Right forelimb (tissue), 1 donor: ENCODE data around the gene TMEM178B.
"Not testable (repeated sequence)": the region's sequence is repeated elsewhere in the genome, so short reads cannot be mapped to it uniquely, and the experiment has no call there.

Experiments used
- DNase-seq: peaks from one replicate; pipeline ENCODE4 v3.0.0-alpha.2; 2018

The TMEM178B gene

DNA sequence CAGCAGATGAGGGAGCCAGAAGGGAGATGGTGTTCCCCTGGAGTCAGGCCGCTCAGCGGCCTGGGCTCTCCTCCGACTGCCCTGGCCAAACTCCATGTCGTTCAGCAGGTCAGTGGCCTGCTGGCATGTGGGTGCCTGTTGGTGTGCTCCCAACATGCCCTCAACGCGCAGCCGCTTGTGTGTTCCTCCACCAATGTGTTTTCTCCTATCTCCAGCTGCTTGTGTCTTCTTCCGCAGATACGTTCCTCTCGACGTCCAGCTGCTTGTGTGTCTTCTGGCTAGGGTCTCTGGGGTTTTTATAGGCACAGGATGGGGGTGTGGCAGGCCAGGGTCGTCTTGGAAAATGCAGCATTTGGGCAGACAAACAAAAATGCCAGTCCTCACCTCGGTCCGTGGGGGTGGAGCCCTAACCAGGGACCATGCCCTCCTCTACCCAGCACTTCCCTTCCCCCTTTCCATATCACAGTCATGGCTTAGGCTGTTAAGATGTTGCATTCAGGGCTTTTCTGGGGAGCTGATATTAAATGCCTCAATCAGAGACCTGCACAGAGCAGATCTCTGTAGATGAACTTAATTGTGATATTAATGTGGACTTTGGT lies 111.6 kb downstream of the TMEM178B start:
- no peak for DNase-seq

DNA sequence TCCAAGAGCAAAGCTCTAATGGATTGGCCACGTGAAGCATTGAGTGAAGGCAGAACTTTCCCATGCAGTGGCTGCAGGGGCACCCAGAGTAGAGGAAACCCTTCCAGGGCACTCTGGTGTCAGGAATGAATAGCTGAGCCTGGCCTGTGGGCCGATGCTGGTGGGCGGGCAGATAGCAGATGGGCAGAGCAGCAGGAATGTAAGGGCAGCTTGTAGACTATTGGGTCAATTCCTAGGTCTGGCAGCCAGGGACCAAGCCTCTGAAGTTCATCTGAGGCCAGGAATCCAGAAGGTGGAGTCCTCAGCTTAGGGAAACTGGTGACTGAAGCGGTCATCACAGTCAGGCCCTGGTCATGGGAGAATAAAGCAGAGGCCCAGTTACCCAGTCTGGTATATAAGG lies 115.4 kb downstream of the TMEM178B start:
- no peak for DNase-seq

DNA sequence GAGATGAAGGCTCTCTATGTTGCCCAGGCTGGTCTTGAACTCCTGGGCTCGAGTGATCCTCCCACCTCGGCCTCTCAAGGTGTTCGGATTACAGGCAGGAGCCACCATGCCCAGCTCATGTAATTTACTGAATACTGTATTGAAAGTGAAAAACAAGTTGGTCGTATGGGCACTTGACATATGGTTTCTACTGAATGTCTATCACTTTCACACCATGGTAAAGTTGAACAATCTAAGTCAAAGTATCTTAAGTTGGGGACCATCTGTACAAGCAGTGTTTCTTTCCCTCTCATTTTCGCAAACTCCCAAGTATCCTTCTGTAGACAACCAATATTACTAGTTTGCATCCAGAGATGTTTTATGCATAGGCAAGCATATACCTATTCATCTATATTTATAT lies 116.6 kb downstream of the TMEM178B start:
- DNase-seq, result no peak

- no peak for DNase-seq
Measured at GRCh38 chr7:141191277-141191676, 117.4 kb downstream of the TMEM178B start.

- DNase-seq, result no peak
Measured at GRCh38 chr7:141193066-141193465, 119.2 kb downstream of the TMEM178B start.

DNA sequence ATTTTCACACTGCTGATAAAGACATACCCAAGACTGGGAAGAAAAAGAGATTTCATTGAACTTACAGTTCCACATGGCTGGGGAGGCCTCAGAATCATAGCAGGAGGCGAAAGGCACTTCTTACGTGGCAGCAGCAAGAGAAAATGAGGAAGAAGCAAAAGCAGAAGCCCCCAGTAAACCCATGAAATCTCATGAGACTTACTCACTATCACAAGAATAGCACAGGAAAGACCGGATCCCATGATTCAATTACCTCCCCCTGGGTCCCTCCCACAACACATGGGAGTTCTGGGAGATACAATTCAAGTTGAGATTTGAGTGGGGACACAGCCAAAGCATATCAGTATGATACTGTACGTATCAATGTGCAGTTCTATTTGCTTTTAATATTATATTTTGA lies 121.9 kb downstream of the TMEM178B start:
- DNase-seq, result not testable (repeated sequence)

DNA sequence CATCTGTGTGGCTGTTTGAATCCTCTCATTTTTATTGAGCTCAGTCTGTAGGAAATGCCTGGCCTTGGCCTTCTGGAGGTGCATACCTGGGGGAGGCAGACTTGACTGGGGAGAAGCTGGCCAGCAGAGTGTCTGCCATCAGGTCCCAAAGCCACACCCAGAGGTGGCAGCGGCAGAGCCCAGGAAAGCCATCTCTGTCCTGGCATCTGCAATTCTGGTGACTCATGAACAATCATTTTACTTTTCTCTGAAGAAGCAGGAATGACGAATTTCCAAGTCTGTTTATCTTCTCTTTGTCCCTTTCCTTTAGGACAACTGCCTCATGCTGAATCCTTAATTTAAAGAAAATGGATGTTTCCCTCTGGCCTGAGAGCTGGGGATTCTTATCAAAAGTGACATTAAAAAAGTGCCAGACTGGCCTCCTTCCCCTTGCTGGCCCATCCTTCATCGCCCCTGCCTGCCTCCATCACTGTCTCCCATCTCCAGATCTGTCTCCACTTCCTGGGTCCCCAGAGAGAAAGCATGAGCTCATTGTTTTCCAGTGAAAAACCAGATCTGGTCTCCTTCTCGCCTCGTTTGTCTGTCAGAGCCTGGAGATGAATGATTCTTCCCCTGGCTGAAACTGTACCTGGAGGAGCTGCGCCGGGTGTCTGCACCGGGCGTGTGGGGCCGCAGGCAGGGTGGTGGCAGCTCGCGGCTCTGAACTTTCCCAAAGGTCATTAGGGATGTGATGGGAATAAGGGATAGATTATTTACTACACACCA lies 124.5 kb downstream of the TMEM178B start:
- no peak for DNase-seq

DNA sequence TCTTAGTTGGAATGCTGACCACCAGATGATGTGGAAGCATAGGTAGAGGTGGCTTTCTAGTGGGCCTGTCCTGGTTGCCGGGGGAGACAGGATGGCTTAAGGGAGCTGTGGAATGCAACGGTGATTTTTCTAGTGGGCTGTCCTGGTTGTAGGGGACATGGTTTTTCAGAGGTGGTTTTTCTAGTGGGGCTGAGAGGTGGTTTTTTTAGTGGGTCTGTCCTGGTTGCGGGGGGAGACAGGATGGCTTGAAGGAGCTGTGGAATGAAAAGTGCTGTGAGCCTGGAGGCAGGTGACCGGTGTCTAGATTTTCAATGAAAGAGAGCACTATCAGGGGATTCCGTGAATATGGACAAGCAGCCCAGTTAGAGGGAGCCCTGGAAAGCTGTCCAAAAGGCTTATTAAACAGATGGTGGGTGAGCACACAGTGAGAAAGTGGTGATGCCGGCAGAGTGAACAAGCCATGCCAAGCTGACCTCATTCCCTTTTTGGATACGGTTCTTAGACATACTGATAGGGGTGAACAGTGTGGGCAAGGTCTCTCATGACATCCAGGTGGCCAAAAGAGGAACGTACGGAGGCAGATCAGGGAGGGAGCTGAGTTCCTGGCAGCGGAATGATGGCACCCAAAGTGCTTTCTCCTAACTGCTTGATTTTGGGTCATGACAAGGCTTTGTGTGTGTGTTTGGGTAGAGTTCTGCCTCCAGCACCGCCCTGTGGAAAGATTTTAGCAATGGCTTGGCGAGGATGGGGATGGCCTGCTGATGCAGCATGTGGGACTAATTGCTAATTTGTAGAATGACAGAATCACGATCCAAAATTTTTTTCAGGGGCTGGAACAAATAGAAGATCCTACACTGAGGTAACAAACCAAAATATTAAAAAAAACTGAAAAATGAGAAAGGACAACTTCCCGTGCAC lies 126.6 kb downstream of the TMEM178B start:
- DNase-seq, result no peak

- no peak for DNase-seq
Measured at GRCh38 chr7:141201145-141201885, 127.5 kb downstream of the TMEM178B start.

DNA sequence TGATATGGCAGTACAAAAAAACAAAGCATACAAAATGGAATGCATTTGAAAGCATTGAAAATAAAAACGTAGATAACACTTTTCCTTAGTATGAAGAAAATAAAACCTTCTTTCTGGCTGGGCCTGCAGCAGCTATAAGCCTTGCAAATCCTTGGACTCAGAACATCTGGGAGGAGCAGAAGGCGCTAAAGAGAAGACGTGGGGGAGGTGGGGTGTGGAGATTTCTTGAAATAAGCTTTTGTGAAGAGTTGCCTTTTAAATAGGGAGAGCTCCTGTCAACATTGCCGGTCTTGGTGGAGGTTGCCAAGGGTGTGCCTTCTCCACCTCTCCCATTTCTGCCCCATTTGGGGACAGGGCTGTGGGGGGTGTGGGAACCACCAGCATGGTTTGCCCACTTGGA lies 128.7 kb downstream of the TMEM178B start:
- DNase-seq, result no peak

GRCh38 chr7:141203177-141203576 lies 129.3 kb downstream of the TMEM178B start:
- DNase-seq, result no peak

- DNase-seq, result no peak
Measured at GRCh38 chr7:141203586-141203985, 129.7 kb downstream of the TMEM178B start.

DNA sequence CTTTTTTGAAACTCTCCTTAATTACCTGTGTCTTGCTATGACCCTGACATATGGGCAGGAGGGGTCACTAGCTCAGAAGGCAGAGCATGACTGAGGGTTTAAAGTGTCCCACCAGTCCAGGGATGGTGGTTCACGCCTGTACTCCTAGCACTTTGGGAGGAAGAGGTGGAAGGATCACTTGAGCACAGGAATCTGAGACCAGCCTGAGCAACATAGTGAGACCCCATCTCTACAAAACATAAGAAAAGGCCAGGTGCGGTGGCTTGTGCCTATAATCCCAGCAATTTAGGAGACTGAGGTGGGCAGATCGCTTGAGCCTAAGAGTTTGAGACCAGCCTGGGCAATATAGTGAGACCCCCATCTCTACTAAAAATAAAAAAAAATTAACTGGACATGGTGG lies 133.8 kb downstream of the TMEM178B start:
- no peak for DNase-seq

DNA sequence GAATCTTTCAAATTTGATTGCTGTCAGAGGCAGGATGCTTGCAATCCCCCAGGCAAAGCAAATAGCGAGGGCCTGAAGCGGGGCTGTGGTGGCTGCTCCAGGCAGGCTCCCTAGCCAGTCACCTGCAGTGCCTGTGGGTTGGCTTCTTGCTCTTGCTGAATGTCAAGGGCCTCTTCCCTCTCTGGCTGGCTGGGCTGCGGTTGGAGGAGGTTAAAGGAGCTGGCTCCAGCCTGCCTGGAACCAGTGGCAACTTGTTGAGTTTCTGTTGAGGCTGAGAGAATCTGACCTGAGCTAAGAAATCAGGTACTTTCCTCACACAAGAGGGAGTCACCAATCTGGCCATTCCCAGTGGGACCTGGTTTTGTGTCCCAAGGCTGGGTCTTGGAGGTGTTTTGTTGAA lies 134.7 kb downstream of the TMEM178B start:
- DNase-seq, result no peak

- no peak for DNase-seq
Measured at GRCh38 chr7:141209454-141209853, 135.6 kb downstream of the TMEM178B start.

DNA sequence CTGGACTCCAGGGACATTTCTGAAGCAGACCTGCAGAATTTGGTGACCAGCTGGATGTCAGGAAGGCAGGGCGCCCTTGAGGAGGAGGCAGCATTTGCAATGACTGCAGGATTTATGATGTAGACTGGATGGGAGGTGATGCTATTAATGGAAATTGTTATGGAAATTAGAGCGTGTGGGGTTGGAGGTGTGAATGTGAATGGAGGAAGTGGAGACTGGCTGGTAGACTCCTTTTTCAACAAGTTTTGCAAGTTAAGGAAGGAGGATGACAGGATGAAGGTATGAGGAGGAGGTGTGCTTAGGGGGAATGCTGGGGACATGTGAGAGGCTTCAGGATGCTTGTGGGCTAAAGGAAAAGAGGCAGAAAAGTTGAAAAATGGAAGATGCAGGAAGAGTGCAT lies 137.0 kb downstream of the TMEM178B start:
- no peak for DNase-seq

DNA sequence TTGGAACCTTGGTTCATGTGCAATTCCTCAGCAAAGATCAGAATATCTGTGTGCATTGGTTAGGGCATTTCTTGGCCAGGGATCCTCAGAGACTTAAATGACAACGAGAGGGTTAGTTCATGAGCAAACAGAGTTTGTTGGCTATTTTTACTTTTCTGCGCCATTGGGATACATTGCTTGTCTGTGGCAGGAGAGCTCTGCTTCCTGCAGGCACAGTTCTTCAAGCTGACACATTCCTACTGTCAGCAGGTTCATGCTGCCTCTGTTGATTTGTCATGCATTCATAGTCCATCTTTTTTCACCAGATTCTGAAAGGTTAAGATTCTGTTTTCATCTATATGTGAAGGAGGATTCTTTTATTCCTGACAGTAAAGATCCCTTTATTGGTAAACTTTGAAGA lies 139.4 kb downstream of the TMEM178B start:
- no peak for DNase-seq

DNA sequence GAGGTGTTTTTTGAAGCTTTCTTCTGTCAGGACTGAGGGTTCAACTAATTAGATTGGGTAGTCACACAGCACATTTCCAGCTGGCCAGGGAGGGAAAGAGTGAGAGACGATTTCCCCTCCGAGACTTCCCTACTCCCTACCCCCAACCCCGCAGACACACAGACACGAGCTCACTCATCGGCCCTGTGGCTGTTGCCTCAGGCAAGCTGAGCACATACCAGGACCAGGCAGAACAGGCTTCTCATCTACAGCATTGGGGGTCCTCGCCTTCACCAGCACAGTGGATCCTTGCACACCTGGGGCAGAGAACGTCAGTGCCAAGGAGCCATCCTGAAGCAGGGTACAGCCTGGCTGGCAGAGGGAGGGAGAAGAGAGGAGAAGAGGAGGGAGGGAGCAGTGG lies 144.1 kb downstream of the TMEM178B start:
- no peak for DNase-seq

DNA sequence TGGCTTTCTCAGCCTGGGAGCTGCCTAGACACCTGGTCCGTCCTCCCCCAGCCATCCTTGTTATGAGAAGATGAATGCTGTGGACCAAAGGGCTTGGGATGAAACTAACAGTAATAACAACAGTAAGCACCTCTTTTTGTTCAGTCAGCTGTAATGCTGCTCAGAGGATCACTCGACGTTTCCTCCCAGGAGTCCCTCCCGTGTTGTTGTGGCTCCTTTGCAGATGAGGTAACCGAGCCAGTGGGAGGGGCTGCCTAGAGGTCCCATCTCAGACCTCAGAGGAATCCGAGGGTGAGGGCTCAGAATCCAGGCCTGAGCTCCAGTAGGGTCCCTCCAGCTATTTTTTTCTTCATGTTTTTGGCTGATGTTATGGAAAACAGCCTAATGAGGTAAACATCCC lies 145.1 kb downstream of the TMEM178B start:
- no peak for DNase-seq

- no peak for DNase-seq
Measured at GRCh38 chr7:141220263-141220880, 146.5 kb downstream of the TMEM178B start.

DNA sequence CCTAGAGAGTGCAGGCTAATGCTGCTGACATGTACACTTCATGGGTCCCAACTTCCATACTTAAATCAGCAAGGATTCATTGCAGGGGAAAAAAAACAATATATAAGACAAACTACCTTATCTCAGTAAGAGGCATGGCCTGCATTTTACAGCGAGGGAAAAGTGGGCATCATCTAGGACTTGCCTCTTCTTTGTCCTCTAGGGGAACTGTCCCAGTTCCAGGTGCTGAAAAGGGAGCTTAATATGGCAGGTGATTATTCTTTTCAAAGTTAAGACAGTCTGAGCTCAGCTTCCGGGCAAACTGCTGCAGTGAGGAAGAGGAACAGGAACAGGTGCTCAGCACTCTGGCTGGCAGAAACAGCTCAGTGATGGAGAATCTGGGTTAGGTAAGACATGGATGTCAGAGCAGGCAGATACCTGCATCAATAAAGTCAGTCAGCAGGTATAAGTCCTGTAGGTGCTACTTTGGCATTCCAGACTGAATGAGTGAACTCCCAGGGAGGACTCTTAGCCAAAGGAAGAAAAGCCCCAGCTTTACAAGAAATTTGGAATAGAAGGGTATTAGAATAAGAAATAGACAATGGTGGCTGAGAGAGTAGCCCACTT lies 147.2 kb downstream of the TMEM178B start:
- no peak for DNase-seq
